GM21825 (cell line): ENCODE results near the gene WDR27.
"Not testable (repeated sequence)": the region's sequence is repeated elsewhere in the genome, so short reads cannot be mapped to it uniquely, and the experiment has no call there.

Experiments
- ATAC-seq: cut with Tn5 transposase; IDR thresholded peaks from one replicate; pipeline ENCODE4 v1.9.1; 2021; ENCODE audit warnings: mild to moderate bottlenecking, moderate library complexity; ENCODE audit not compliant: unreplicated experiment

The WDR27 gene

DNA sequence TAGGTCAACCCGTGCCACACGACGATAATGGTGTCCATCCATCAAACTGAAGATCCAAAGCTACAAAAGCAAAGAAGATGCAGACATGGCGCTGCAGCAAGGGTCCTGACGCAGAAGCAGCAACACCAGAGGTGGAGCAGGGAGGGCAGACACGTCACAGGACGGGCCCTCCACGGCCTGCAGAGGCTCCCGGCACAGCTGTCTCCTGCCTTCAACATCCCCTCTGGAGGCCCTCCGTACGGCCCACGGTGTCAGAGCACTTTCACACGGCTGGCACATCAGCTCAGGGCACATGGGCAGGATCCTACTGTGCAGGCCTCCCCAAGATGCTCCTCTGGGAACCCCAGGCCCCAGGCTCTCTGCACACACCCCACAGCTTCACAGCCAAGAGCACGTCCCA, 37.6 kb downstream of the WDR27 start:
- no peak for ATAC-seq

DNA sequence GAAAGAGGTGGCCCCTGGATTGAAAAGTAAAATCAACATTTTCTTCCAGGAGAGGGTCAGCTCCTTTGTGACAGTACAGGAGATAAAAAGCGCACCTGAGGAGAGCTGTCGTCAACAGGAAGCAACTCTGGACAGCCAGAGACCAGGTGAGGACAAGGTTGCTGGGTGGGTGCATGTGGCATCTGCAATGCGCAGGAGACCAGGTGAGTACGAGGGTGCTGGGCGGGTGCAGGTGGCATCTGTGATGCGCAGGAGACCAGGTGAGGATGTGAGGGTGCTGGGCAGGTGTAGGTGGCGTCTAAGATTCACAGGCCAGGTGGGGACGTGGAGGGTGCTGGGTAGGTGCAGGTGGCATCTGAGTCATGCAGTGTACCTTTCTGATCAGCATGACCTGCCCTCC, 38.4 kb downstream of the WDR27 start:
- no peak for ATAC-seq

GRCh38 chr6:169661391-169661756, 40.5 kb downstream of the WDR27 start:
- ATAC-seq, result no peak

GRCh38 chr6:169660751-169661390, 41.0 kb downstream of the WDR27 start:
- ATAC-seq, result no peak

DNA sequence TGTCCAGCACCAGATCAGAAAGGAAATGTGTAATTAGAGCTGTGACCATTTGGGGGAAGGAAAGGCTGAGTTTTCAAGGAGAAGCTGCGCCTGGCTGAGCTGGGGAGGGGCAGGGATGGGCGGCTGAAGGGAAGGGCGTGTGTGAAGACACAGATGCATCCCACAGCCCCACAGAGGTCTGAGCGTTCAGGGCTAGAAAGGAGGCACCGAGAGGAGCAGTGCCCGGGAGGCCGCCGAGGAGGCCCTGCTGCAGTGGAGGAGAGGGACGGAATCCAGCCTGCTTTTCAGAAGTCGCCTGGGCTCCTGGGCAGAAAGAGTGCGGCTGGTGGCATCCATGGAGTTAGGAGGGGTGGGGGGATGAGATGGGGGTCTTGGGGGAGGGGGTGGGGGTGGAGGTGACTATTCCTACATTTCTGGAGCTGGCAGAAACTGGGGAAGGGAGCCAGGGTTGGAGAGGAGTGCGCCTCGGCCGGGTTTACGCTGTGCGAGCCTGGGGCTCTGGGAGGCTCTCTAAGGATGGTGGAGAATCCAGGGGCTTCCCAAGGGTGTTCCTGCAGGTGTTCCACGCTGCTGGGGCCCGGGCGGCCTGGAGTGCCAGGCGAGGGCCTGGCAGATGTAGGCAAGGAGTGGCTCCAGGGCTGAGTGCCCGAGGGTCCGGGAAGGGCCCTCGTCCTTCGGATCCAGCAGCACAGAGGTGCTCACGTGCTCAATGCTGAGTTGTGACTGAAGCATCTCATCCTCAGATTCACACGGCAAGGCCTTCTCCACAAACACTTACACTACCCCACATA, 41.8 kb downstream of the WDR27 start:
- no peak for ATAC-seq

- ATAC-seq, result no peak
Measured at GRCh38 chr6:169657284-169657610, 44.6 kb downstream of the WDR27 start.

GRCh38 chr6:169656546-169657283, 45.1 kb downstream of the WDR27 start:
- ATAC-seq, result no peak

DNA sequence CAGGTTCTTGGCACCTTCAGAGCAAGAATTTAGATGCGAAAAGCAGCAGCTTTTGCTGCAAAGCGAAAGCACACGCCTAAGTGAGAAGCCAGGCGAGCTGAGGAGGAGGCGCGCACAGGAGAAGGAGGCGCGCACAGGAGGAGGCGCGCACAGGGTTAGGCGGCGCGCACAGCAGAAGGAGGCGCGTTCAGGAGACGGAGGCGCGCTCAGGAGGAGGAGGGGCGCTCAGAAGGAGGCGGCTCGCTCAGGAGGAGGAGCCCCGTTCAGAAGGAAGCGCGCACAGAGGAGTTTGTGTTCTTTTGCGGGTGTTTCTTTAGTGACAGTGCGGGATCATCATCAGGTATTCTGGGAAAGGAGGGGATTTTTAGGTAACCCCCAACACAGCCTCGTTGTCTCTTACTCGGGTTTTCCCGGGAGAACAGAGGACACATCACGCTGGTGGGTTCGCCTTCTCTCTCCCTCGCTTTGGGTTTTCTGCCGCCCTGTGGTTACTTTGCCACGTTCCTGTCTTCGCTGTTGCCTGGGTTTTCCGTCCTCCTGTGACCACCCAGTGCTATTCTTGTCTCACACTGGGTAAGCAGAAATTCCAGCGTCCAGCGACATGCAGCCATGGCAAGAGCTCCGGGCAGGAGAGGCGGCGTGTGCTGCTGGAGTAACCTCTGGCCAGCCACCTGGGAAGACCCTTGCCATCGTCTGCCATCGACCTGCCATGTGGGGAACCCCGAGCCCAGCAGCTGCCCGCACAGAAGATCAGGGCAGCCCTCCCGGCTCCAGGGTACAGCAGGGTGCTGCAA, 47.0 kb downstream of the WDR27 start:
- ATAC-seq, result peak; percentile 89

DNA sequence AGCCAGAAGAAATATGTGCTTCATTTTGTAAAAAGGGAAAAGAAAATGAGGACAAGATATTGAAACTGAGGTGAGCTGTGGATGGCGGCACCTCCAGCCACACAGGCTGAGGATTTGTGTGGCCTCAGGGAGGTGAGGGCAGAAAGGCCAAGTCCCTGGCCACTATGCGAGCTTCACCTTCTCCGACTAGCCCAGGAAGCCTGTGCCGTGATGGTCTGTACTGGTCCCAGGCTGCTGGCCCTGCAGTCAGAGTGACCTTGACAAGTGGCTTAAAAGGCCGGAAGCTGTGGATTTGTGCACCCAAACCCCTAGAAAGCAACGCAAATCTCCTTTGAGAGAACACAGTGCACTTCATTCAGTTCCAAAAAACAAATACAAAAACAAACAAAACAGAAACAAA, 48.1 kb downstream of the WDR27 start:
- no peak for ATAC-seq

DNA sequence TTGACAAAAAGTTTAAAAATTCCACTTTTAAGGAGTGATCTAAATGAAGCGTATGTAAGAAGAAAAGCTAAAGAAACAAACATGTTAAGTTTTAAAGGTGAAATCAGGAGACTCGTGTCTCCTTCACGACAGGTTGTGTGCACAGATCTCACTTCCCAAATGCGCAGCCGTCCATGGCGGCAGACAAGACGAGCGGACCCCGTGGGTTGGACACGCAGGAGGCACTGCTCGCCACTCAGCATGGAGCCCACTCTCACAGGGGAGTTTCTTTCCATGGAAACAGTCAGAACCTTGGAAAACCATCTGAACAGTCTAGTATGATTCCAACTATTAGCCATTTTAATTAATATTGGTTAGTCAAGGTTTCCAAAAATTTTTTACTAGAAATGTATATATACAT, 48.9 kb downstream of the WDR27 start:
- no peak for ATAC-seq

- no peak for ATAC-seq
Measured at GRCh38 chr6:169651498-169651897, 50.3 kb downstream of the WDR27 start.

- ATAC-seq, result no peak
Measured at GRCh38 chr6:169650959-169651292, 50.9 kb downstream of the WDR27 start.

GRCh38 chr6:169650241-169650958, 51.4 kb downstream of the WDR27 start:
- ATAC-seq, result no peak

DNA sequence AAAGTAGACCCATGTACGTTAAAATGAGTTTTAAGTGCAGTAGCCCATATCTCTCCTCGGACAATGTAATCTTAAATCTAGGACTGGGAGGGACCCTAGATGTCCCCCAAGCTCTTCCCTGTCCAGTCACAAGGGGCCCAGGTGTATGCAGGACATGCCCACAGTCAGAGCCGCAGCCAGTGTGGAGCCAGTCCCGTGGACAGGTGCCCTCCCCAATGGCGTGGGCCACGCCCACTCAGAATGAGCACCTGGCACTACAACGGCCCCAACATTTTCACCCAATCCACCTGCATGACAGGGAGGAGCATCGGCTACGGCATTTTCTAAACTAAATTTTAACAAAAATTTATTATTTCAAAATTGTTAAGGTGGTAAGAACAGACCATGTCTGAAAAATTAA, 53.2 kb downstream of the WDR27 start:
- no peak for ATAC-seq

DNA sequence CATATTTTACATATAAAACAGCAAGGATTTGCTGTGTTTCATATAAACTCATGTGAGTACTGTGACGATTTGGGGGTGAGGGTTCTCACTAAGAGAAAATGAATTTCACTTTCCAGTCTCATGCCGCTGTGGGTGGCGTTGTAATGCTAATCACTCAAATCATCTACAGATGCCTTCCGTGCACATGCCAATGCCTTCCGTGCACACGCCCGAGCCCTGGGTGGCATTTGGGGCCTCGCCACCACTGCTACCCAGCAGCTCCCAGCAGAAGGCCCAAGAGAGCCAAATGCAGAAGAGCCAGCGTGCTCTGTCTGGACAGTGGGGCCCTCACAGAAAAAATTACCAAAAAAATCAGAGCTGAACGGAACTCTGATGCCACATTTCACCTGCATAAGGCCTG, 53.7 kb downstream of the WDR27 start:
- no peak for ATAC-seq

DNA sequence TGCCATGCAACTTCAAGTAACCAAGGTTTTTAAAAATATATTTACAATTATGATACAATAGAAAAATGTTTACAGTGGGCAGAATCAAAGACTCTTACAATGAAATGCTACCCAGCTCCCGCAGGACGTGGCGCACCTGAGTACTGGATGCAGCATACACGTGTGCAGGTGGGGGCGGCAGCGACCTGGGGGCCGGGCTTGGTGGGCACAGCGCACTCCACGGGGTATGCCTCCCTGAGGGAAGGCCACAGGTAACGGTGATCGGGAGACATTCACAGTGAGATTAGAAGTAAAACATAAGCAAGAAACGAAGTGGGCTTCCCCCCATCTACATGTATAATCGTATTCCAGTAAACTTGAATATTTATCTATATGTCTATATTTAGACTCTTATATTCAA, 54.2 kb downstream of the WDR27 start:
- no peak for ATAC-seq

GRCh38 chr6:169646906-169647567, 54.8 kb downstream of the WDR27 start:
- no peak for ATAC-seq

DNA sequence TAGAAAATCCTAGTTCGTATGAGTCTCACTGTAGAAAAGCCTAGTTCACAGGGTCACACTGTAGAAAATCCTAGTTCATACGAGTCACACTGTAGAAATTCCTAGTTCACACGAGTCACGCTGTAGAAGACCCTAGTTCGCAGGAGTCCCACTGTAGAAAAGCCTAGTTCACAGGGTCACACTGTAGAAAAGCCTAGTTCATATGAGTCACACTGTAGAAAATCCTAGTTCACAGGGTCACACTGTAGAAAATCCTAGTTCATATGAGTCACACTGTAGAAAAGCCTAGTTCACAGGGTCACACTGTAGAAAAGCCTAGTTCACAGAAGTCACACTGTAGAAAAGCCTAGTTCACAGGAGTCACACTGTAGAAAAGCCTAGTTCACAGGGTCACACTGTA, 56.4 kb downstream of the WDR27 start:
- ATAC-seq, result not testable (repeated sequence)

DNA sequence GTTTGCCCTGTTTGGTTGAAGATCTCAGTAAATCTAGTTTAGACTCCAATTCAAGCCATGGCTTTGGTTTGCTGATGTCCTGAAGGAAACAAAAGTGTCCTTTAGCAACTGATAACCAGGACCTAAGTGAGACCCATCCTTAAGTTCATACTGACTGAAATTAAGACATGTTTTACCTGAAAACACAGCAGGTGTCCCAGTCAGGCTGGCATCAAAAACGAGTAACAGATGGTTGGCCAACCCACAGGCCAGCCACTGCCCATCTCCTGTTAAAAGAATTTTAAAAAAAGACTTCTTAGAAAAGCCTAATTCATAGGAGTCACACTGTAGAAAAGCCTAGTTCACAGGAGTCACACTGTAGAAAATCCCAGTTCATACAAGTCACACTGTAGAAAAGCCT, 58.3 kb downstream of the WDR27 start:
- ATAC-seq, result no peak

DNA sequence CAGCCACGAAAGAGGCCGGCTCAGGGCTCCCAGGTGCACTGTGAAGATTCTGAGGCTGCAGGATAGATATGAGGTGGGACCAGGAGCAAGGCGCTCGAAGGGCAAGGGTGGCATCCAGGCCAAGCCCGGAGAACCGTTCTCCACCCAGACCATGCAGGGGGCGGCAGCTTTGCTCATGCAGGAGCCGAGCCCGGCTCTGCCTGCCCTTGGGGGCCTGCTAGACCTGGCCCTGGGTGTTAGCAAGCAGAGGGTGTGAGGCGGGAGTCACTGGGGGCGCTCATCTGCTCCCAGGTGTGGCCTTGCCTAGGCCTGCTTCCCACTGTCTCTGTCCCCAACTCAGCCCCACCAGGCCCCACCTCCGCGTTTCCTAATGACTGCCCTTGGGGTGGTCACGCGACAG, 59.4 kb downstream of the WDR27 start:
- no peak for ATAC-seq
